ENCODE measurements around the gene CCR7.
"Not testable (repeated sequence)": the region's sequence is repeated elsewhere in the genome, so short reads cannot be mapped to it uniquely, and the experiment has no call there.

CCR7 gene

DNA sequence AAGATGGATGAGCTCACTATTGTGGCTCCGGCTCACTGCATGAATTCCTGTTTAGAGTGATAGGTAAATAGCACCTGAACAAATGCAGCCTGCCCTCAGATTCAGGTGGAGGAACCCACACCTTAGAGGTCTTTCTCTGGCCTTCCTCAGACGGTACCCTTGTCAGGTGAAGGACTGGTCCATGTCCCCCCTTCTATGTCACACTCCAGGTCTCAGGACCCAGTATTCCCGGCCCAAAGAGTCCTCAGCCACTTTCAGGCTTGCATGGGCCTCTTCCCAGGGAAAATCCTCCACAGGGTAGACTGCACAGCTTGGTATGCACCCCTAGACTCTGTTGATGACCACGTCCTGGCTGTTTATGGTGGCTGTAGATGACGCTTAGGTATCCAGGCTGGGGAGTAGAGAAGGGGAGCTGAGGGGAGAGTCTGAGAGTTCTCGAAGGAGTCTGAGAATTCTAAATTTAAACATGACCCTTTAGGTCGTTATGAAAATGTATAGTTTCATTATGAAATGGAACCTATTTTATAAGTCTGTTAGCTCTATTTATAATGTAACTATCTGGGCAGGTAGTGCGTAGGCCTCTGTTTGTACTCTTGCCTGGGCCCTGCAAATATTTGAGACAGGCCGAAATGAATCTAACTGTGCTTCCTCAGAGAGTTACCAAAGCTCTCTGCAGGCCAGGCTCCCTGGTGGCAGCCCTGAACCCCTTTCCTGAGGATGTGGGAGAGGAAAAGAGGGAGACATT lies 32.5 kb upstream of the CCR7 start:
- DNase-seq (ENCODE audit: low read depth in 2 of 2), result no peak

GRCh38 chr17:40597156-40597555 lies 31.9 kb upstream of the CCR7 start:
- no peak for DNase-seq (ENCODE audit: low read depth in 2 of 2)

DNA sequence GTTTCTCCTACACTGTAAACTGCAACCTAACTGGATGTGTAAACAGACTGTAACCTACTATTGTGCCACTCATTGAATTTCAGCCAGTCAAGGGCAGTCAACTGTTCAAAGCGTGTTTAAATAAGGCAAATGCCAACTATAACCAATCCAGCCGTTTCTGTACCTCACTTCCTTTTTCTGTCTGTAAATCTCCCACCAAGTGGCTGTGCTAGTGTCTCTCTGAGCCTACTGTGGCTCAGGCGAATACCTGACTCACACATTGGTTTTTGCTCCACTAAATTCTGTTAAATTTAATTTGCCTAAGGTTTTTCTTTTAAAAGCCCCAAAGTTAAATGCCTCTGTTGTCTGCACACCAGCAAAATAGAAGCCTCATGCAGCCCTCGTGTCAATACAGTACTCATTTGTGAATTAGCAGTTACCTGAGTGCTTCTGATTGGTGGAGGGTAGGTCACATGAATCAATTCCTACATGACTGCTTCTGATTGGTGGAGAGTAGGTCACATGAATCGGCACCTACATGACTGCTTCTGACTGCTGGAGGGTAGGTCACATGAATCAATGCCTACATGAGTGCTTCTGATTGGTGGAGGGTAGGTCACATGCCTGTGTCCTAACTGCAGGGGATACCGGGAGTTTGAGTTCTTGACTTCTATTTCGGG lies 31.1 kb upstream of the CCR7 start:
- DNase-seq (ENCODE audit: low read depth in 2 of 2), result no peak

- DNase-seq (ENCODE audit: low read depth in 2 of 2), result no peak
These were observed 25.5 kb upstream of the CCR7 start for GRCh38 chr17:40590742-40591141.

GRCh38 chr17:40588552-40588951 lies 23.3 kb upstream of the CCR7 start:
- no peak for DNase-seq (ENCODE audit: low read depth in 2 of 2)

GRCh38 chr17:40586264-40586663 lies 21.0 kb upstream of the CCR7 start:
- not testable (repeated sequence) for DNase-seq (ENCODE audit: low read depth in 2 of 2)

- not testable (repeated sequence) for DNase-seq (ENCODE audit: low read depth in 2 of 2)
These were observed 19.7 kb upstream of the CCR7 start for GRCh38 chr17:40584950-40585349.

DNA sequence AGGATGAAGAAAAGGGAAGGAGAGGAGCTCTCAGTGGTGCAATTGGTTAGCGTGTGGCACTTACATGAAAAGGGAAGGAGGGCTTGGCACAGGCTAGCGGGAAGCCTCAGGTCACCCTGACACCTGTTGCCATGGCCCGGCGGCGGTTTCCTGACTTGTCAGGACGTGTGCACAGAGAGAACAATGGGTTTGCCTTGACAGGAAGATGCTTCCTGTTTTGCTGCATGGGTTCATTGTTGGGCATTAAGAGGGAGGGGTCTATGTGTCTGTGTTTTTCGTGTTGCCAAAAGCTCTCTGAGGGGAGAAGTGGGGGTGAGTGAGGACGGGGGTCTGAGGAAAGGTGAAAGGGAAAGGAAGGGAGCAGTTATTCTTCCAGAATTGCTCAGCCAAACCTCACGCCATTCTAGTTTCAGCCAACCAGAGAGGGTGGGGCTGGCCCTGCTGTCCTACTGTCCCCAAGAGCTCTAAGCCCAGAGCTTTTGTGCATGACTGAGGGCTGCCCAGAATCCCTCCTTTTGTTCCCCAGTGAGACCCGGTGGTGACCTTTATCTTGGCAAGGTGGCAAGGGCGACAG lies 17.1 kb upstream of the CCR7 start:
- peak in 1 of 2 donors; percentile 44 for DNase-seq (ENCODE audit: low read depth in 2 of 2)

GRCh38 chr17:40580140-40580539 lies 14.9 kb upstream of the CCR7 start:
- no peak for DNase-seq (ENCODE audit: low read depth in 2 of 2)

- no peak for DNase-seq (ENCODE audit: low read depth in 2 of 2)
These were observed 14.2 kb upstream of the CCR7 start for GRCh38 chr17:40579471-40579870.

DNA sequence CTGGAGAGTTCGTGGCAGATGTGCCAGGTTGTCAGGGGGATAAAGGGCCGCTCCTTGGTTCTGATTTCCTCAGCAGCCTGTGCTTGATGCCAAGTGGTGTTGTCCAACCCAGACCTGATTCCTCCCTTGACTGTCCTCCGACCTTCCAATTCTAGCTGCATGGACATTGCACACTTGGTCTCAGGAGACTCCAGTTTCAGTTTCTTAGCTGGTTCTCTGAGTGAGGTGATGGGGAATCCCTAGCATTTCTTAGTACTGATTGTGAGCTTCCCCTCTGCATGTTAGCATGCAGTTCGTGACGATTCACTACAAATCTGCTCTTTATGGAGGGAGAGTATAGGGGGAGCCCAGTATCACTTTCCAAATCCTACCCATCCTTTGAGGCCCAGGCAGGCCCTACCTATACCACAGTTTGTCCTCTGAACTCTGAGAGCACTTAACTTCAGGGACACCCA lies 12.4 kb upstream of the CCR7 start:
- DNase-seq (ENCODE audit: low read depth in 2 of 2), result no peak

GRCh38 chr17:40576113-40576740 lies 11.0 kb upstream of the CCR7 start:
- DNase-seq (ENCODE audit: low read depth in 2 of 2), result no peak

DNA sequence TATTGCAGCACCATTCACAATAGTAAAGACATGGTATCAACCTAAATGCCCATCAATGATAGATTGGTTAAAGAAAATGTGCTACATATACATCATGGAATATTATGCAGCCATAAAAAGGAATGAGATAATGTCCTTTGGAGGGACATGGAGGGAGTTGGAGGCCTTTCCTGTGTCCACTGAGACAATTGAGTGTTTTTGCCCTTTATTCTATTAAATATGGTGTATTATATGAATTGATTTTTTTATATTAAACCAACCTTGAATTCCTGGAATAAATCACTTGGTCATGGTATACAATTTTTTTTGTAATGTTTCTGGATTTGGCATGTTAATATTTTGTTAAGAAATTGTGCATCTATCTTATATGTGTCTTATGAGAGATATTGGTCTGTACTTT lies 9.0 kb upstream of the CCR7 start:
- no peak for DNase-seq (ENCODE audit: low read depth in 2 of 2)

DNA sequence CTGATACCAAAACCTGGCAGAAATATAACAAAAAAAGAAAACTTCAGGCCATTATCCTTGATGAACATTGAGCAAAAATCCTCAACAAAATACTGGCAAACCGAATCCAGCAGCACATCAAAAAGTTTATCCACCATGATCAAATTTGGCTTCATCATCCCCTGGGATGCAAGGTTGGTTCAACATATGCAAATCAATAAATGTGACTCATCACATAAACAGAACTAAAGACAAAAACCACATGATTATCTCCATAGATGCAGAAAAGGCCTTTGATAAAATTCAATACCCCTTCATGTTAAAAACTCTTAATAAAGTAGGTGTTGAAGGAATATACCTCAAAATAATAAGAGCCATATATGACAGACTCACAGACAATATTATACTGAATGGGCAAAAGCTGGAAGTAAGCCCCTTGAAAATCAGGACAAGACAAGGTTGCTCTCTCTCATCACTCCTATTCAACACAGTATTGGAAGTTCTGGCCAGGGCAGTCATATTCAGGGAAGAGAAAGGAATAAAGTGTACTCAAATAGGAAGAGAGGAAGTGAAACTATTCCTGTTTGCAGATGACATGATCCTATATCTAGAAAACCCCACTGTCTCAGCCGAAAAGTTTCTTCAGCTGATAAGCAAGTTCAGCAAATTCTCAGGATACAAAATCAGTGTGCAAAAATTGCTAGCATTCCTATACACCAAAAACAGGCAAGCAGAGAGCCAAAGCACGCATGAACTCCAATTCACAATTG lies 7.1 kb upstream of the CCR7 start:
- DNase-seq (ENCODE audit: low read depth in 2 of 2), result not testable (repeated sequence)

DNA sequence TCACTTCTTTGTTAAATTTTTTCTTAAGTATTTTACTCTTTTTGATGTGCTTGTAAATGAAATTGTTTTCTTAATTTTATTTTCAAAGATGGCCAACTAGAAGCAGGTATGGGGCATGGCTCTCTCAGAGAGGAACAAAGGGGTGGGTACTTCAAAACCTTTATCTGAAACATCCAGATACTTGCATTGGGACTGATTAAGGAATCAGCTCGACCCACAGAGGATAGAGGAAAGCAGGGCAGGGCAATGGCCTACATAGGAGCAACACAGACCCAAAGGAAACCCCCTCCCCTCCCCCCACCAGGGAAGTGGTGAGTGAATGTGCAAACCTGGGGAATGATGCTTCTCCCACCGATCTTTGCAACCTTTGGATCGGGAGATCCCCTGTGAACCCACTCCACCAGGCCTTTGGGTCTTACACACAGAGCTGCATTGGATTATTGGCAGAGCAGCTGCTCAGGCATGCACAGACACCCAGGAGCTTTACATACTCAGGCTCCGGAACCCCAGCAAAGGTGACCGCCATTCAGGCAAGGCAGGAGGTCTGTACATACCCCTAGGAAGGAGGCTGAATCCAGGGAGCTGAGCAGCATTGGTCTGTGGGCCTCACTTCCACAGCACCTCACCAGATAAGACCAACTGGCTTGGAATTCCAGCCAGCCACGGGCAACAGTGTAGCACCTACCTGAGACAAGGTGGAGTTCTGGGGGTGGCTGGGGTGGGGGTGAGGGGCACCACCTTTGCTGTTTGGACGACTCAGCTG lies 3.0 kb upstream of the CCR7 start:
- DNase-seq (ENCODE audit: low read depth in 2 of 2), result no peak

DNA sequence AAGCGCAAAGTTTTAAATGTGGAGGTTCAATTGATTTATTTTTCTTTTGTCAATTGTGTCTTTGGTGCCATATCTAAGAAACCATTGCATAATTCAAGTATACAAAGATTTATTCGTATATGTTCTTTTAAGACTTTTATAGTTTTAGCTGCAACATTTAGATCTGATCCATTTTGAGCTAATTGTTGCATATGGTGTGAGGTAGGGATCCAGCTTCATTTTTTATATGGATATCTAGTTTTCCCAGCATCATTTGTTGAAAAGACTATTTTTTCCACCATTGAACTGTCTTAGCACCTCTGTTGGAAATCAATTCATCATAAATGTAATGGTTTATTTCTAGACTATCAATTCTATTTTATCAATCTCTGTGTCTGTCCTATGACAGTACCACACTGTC lies 2.1 kb upstream of the CCR7 start:
- DNase-seq (ENCODE audit: low read depth in 2 of 2), result no peak

GRCh38 chr17:40565769-40566409 lies 617 bp upstream of the CCR7 start:
- DNase-seq (ENCODE audit: low read depth in 2 of 2), result no peak

DNA sequence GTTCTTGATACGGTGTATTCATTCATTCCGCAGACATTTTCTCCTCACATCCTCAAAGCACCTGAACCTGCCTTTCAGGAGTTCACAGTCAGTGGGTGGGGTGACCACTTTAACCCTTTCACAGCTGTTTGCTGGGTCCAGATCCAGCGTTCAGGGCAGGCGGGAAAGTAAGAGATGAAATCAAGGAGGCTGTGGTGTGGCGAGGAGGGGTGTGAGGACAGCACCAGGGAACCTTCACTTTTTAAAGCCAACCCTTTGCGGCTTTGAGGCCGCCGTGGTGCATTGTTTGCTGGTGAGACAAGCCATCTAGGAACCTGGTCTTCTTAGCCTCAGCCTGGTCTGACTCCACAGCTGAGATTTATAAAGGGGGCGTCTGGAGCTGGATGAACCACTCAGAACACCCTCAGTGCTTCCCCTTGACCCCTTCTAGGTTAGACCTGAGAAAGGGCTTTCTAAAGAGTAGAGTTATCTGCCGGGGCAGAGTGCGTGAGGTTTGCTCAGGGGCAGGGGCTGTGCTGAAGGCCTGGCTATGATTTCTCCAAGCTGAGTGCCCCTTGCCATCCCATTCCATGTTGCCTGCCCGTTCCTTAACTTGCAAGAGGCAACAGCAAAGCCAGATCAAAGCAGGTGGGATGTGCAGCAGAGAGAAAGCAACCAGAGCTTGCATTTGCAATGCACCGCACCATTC lies 933 bp downstream of the CCR7 start:
- DNase-seq (ENCODE audit: low read depth in 2 of 2), result no peak

- DNase-seq (ENCODE audit: low read depth in 2 of 2), result peak in 1 of 2 donors; percentile 78
These were observed 1.8 kb downstream of the CCR7 start for GRCh38 chr17:40563220-40564052.

All from stimulated activated CD4-positive, alpha-beta T cell treated with anti-CD3 and anti-CD28 coated beads, Interleukin-4, amount 100 ng/mL, for 48 hours (primary cell).